Measurements from ENCODE around the gene UBE2J2.

Gene UBE2J2

GRCh38 chr1:1245178-1245816, 28.4 kb downstream of the UBE2J2 start:
- H3K4me3 ChIP-seq (ENCODE audit: low read depth, low read length) = no peak overlapping the region
- no peaks in the 10 kb centered on the region for H3K36me3 ChIP-seq
- peaks cover 58% of the 10 kb centered on the region for H3K27me3 ChIP-seq
- H3K9me3 ChIP-seq = no peaks in the 10 kb centered on the region
- no peaks in the 10 kb centered on the region for H3K4me1 ChIP-seq
- no peak for DNase-seq
- no peak for TF ChIP-seq CTCF (IDR thresholded peaks at IDR 0.05; ENCODE audit: low read depth, low read length)

- no peak for DNase-seq
- H3K4me3 ChIP-seq (ENCODE audit: low read depth, low read length) = no peak overlapping the region
- peaks cover 68% of the 10 kb centered on the region for H3K27me3 ChIP-seq
- no peaks in the 10 kb centered on the region for H3K36me3 ChIP-seq
- peaks cover 3% of the 10 kb centered on the region; the same call in 1 of the 2 replicates for H3K4me1 ChIP-seq
- no peaks in the 10 kb centered on the region for H3K9me3 ChIP-seq
- no peak for TF ChIP-seq CTCF (IDR thresholded peaks at IDR 0.05; ENCODE audit: low read depth, low read length)
These were observed 29.4 kb downstream of the UBE2J2 start for GRCh38 chr1:1244192-1244811.

- Histone ChIP-seq H3K9me3 (no peaks in the 10 kb centered on the region), H3K4me3 (ENCODE audit: low read depth, low read length) (no peak overlapping the region), H3K4me1 (peaks cover 3% of the 10 kb centered on the region; the same call in 1 of the 2 replicates), H3K27me3 (peaks cover 73% of the 10 kb centered on the region), H3K36me3 (no peaks in the 10 kb centered on the region)
- DNase-seq = no peak
- no peak for TF ChIP-seq CTCF (IDR thresholded peaks at IDR 0.05; ENCODE audit: low read depth, low read length)
These were observed 29.9 kb downstream of the UBE2J2 start for GRCh38 chr1:1243807-1244191.

- Histone ChIP-seq H3K36me3 (no peaks in the 10 kb centered on the region), H3K9me3 (no peaks in the 10 kb centered on the region), H3K4me1 (peaks cover 9% of the 10 kb centered on the region), H3K27me3 (peaks cover 78% of the 10 kb centered on the region), H3K4me3 (ENCODE audit: low read depth, low read length) (no peak overlapping the region)
- DNase-seq = no peak
- TF ChIP-seq CTCF (IDR thresholded peaks at IDR 0.05; ENCODE audit: low read depth, low read length) = no peak
These were observed 30.4 kb downstream of the UBE2J2 start for GRCh38 chr1:1243266-1243660.

- Histone ChIP-seq H3K4me1 (peaks cover 15% of the 10 kb centered on the region), H3K27me3 (peaks cover 83% of the 10 kb centered on the region), H3K4me3 (ENCODE audit: low read depth, low read length) (no peak overlapping the region), H3K36me3 (no peaks in the 10 kb centered on the region), H3K9me3 (no peaks in the 10 kb centered on the region)
- DNase-seq = no peak
- TF ChIP-seq CTCF (IDR thresholded peaks at IDR 0.05; ENCODE audit: low read depth, low read length) = no peak
These were observed 31.0 kb downstream of the UBE2J2 start for GRCh38 chr1:1242461-1243265.

All from BE2C (cell line).